GM06990 (cell line): ENCODE data around the gene METTL13.

Experiments used
- DNase-seq: peaks from one replicate; pipeline ENCODE4 v3.0.0-alpha.2; 2011; ENCODE audit not compliant: insufficient read length; ENCODE audit errors: extremely low read depth
- H3K27me3 ChIP-seq: replicated peaks from 2 replicates; pipeline ENCODE4 v1.6.0; 2011; ENCODE audit warnings: low read length; ENCODE audit not compliant: control insufficient read depth, insufficient read depth
- H3K36me3 ChIP-seq: 2 replicates; pipeline ENCODE4 v1.5.1; 2011; ENCODE audit warnings: low read length; ENCODE audit not compliant: control insufficient read depth, insufficient read depth
- H3K4me3 ChIP-seq: replicated peaks from 2 replicates; pipeline ENCODE4 v1.5.1; 2011; ENCODE audit warnings: low read depth, mild to moderate bottlenecking, control low read depth, low read length
- CTCF ChIP-seq: IDR thresholded peaks from 2 replicates; pipeline ENCODE4 v1.5.1; 2011; ENCODE audit warnings: low read length, control low read depth, mild to moderate bottlenecking, inconsistent platforms; ENCODE audit not compliant: insufficient read depth, poor library complexity, severe bottlenecking

METTL13 gene

GRCh38 chr1:171844381-171844780, 62.9 kb downstream of the METTL13 start:
- TF ChIP-seq CTCF: no peak

GRCh38 chr1:171845998-171846397, 64.5 kb downstream of the METTL13 start:
- no peak for TF ChIP-seq CTCF
- no peak for DNase-seq
- Histone ChIP-seq H3K27me3 (peaks cover 5% of the 10 kb centered on the region), H3K36me3 (no peaks in the 10 kb centered on the region), H3K4me3 (no peak overlapping the region)

More at GRCh38 chr1:171844381-171844780, 62.9 kb downstream of the METTL13 start:
- Histone ChIP-seq H3K27me3 (peaks cover 3% of the 10 kb centered on the region), H3K36me3 (no peaks in the 10 kb centered on the region), H3K4me3 (no peak overlapping the region)
- no peak for DNase-seq
